ENCODE results near the gene ANKRD29.

The ANKRD29 gene, protein sequence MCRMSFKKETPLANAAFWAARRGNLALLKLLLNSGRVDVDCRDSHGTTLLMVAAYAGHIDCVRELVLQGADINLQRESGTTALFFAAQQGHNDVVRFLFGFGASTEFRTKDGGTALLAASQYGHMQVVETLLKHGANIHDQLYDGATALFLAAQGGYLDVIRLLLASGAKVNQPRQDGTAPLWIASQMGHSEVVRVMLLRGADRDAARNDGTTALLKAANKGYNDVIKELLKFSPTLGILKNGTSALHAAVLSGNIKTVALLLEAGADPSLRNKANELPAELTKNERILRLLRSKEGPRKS

DNA sequence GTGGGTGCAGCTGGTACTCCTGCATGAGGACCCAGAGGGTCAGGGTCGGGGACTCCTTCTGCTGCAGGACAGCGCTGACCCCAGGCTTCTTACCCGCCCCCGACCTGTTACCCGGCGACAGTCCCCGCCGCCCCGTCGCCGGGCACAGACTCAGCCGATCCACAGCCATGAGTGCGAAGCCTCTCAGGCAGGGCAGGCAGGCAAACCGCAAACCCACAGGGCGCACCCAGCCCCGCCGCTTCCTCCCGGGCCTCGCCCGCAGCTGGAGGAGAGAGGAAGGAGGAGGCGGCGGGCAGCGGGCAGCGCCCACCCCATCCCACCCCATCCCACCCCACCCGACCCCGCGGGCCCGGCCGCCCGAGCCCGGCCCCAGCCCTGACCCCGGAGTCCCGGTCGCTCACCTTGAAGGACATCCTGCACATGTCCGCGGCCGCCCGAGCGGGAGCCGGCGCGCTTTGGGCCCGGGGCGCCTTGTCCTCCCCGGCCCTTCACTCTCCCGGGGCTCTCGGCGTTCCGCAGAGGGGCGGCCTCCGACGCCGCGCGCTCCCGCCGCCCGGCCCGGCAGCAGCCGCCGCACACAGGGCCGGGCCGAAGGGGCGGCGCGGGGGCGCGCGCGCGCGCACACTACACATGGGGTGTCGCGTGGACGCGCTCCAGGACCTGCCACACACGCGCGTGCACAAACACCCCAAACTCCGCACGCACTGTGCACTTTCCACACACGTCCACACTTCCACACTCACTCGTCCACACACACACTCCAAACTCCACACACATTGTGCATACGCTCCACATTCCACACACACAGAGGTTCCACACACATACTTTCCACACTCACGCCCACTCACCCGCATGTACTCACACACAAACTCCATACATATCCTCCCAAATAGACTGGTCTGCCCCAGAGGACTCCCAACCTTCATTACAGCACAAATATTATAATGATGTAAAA lies at the start of gene ANKRD29:
ANKRD29 (minus strand) TSS at position 603 of the 955 bp plus-strand sequence; CDS start at position 422, 181 bp downstream.
- TF ChIP-seq, protein P1, sequence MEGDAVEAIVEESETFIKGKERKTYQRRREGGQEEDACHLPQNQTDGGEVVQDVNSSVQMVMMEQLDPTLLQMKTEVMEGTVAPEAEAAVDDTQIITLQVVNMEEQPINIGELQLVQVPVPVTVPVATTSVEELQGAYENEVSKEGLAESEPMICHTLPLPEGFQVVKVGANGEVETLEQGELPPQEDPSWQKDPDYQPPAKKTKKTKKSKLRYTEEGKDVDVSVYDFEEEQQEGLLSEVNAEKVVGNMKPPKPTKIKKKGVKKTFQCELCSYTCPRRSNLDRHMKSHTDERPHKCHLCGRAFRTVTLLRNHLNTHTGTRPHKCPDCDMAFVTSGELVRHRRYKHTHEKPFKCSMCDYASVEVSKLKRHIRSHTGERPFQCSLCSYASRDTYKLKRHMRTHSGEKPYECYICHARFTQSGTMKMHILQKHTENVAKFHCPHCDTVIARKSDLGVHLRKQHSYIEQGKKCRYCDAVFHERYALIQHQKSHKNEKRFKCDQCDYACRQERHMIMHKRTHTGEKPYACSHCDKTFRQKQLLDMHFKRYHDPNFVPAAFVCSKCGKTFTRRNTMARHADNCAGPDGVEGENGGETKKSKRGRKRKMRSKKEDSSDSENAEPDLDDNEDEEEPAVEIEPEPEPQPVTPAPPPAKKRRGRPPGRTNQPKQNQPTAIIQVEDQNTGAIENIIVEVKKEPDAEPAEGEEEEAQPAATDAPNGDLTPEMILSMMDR (IDR thresholded peaks at IDR 0.05), result no peak

DNA sequence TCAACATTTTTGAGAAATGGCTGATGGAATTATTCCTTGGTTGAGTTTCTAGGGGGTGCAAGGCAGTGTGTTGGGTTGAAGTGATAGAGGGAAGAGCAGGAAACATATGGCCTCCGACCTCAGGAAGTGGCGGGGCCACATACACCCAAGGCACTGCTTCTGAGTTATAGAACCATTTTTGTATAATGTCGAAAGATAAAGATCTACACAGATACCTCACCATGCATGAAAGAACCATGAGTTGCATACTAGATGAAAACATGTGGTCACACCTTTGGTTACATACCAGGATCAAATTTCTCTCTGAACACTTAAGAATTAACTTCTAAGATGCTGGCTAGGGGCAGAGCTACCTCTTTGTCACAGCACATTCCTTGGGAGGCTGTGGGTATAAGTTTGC lies 49.7 kb upstream of the ANKRD29 start:
- TF ChIP-seq, protein P1 (IDR thresholded peaks at IDR 0.05), result no peak

DNA sequence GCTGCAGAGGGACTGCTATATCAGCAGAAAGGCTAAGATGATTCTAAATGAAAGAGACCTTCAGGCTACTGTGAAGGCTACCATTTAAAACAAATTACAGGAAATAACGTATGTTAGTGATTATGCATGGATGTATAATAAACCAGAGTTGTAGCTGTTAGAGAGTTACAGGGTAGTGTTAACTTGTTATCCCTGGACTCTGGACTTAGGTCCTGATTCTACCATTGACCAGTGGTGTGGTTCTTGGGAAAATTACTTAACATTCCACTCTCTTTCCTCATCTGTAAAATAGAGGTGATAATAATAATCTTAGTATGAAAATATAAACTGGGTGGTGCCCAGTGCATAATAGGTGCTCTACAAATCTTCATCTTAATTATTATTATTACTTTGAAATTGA lies 48.7 kb upstream of the ANKRD29 start:
- TF ChIP-seq, protein P1 (IDR thresholded peaks at IDR 0.05), result no peak

DNA sequence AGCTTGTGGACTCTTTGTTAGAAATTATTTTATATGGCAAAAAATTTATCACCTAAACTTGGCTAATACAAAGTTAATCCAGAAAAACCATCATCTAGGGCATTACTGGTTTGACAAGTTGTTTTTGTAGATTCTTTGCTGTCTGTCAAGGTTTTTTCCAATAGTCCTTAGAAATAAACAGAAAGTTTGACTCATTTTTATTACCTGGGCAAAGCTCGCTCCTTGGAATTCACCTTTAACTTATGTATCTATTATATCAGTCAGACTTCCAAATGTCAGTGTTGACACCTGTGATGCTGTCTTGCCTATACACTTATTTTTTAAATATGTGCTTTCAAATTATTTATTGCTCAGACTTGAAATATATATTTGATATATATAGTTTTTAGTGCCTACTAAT lies 48.2 kb upstream of the ANKRD29 start:
- TF ChIP-seq, protein P1 (IDR thresholded peaks at IDR 0.05), result no peak

DNA sequence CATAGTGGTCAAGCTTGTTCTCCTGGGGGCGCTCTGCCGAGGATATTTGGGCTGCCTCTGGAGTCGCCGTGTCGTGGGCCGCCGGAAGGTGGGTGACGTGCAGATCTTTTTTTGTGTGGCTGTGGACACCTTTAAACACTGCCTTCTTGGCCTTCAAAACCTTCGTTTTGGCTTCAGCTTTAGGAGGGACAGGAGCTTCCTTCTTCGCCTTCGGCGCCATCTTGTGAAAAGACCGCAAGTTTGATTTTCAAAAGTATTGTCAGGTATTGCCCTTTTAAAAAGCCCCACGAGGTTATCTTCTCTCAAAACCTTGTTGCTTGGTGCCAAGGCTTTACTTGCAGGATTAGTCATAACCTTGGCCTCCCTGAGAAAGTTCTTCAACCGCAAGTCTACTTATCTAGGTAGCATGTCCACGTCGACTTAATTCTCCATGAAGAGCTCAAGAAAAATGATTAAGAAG lies 47.4 kb upstream of the ANKRD29 start:
- TF ChIP-seq, protein P1 (IDR thresholded peaks at IDR 0.05), result no peak

DNA sequence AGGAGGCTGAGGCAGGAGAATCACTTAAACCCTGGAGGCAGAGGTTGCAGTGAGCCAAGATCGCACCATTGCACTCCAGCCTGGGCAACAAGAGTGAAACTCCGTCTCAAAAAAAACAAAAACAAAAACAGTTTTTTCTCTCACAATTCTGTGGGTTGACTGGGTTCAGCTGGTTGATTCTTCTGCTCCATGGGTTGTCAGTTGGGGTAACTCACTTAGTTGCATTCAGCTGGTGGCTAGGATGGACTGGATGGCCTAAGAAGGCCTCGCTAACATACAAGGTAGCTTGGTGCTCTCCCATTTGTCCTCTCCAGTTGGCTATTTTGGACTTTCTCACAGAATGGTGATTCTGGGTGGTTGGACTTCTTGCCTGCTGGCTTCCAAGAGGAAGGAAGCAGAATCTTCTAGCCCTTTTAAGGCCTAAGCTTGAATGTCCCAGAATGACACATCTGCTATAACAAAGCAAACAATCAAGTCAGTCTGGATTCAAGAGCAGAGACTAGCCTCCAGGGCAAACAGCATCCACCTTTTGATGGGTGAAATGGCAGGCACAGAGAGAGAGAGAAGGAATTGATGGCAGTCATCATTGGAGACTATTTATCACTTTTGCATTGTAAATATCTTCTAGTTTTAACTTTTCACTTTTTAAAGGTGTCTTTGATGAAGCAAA lies 44.4 kb upstream of the ANKRD29 start:
- TF ChIP-seq, protein P1 (IDR thresholded peaks at IDR 0.05), result no peak

DNA sequence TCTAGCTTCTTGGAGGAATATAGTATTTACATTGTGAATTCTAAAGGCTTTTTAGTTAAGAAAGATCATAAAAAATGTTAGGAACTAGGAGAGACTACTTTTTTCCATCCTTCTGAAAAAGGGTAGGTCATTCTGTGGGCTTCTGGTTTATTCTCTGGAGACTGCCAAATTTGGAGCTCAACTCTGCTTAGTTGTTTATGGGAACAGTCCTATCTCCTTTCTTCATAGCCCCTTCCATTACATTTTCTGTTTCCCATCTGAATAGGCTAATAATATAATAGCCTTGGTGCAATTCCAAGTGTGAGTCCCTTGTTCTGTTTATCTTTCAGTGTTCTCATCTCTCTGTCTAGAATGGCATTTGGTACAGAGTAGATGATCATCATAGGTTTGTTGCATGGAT lies 42.1 kb upstream of the ANKRD29 start:
- TF ChIP-seq, protein P1 (IDR thresholded peaks at IDR 0.05), result no peak

Data from LNCAP (cell line).